ENCODE results near the gene KLHL8.

Gene KLHL8

GRCh38 chr4:87117051-87117731 is 103.2 kb downstream of the KLHL8 start:
- Histone ChIP-seq H3K4me1 (ENCODE audit: low read length) (peaks cover 25% of the 10 kb centered on the region), H2AFZ (ENCODE audit: low read depth, low read length) (no peak overlapping the region), H3K4me2 (ENCODE audit: low read length) (no peak overlapping the region), H3K27ac (ENCODE audit: low read length) (no peak overlapping the region), H3K9me3 (ENCODE audit: insufficient read depth, low read length) (no peaks in the 10 kb centered on the region), H3K4me3 (ENCODE audit: low read length) (no peak overlapping the region), H4K20me1 (ENCODE audit: insufficient read depth, low read length) (no peaks in the 10 kb centered on the region; the same call in 1 of the 2 replicates), H3K27me3 (ENCODE audit: low read depth, low read length) (no peaks in the 10 kb centered on the region), H3K36me3 (replicated peaks; ENCODE audit: low read depth, low read length) (peaks cover 42% of the 10 kb centered on the region), H3K79me2 (ENCODE audit: low read length) (no peaks in the 10 kb centered on the region), H3K9ac (ENCODE audit: low read length) (no peak overlapping the region)
- no peak for TF ChIP-seq EZH2phosphoT487 (IDR thresholded peaks at IDR 0.05; ENCODE audit: low read depth)
- no peak for TF ChIP-seq CTCF (IDR thresholded peaks at IDR 0.05; ENCODE audit: low read depth, low read length)

GRCh38 chr4:87116231-87116630 is 104.2 kb downstream of the KLHL8 start:
- H3K4me1 ChIP-seq (ENCODE audit: low read length), result peaks cover 25% of the 10 kb centered on the region
- no peak overlapping the region for H2AFZ ChIP-seq (ENCODE audit: low read depth, low read length)
- no peak for TF ChIP-seq CTCF (IDR thresholded peaks at IDR 0.05; ENCODE audit: low read depth, low read length)
- no peak for TF ChIP-seq EZH2phosphoT487 (IDR thresholded peaks at IDR 0.05; ENCODE audit: low read depth)
- no peak overlapping the region for H3K4me2 ChIP-seq (ENCODE audit: low read length)
- H3K27ac ChIP-seq (ENCODE audit: low read length), result no peak overlapping the region
- H3K4me3 ChIP-seq (ENCODE audit: low read length), result no peak overlapping the region
- H3K36me3 ChIP-seq (replicated peaks; ENCODE audit: low read depth, low read length), result peaks cover 42% of the 10 kb centered on the region
- H3K79me2 ChIP-seq (ENCODE audit: low read length), result no peaks in the 10 kb centered on the region
- H3K9ac ChIP-seq (ENCODE audit: low read length), result no peak overlapping the region
- no peaks in the 10 kb centered on the region for H3K27me3 ChIP-seq (ENCODE audit: low read depth, low read length)
- H4K20me1 ChIP-seq (ENCODE audit: insufficient read depth, low read length), result no peaks in the 10 kb centered on the region; the same call in 1 of the 2 replicates
- no peaks in the 10 kb centered on the region for H3K9me3 ChIP-seq (ENCODE audit: insufficient read depth, low read length)

- H3K36me3 ChIP-seq (replicated peaks; ENCODE audit: low read depth, low read length), result peaks cover 38% of the 10 kb centered on the region
- peak; percentile 15; the same call in 1 of the 2 replicates for TF ChIP-seq CTCF (IDR thresholded peaks at IDR 0.05; ENCODE audit: low read depth, low read length)
- TF ChIP-seq EZH2phosphoT487 (IDR thresholded peaks at IDR 0.05; ENCODE audit: low read depth), result no peak
- no peaks in the 10 kb centered on the region; the same call in 1 of the 2 replicates for H4K20me1 ChIP-seq (ENCODE audit: insufficient read depth, low read length)
These were observed 106.0 kb downstream of the KLHL8 start for GRCh38 chr4:87114245-87115062.

GRCh38 chr4:87112063-87112462 is 108.4 kb downstream of the KLHL8 start:
- Histone ChIP-seq H3K9me3 (ENCODE audit: insufficient read depth, low read length) (no peaks in the 10 kb centered on the region), H3K36me3 (replicated peaks; ENCODE audit: low read depth, low read length) (peaks cover 34% of the 10 kb centered on the region), H3K4me2 (ENCODE audit: low read length) (no peak overlapping the region), H3K79me2 (ENCODE audit: low read length) (no peaks in the 10 kb centered on the region), H3K27ac (ENCODE audit: low read length) (no peak overlapping the region), H3K9ac (ENCODE audit: low read length) (no peak overlapping the region), H4K20me1 (ENCODE audit: insufficient read depth, low read length) (no peaks in the 10 kb centered on the region), H3K4me1 (ENCODE audit: low read length) (no peaks in the 10 kb centered on the region), H3K4me3 (ENCODE audit: low read length) (no peak overlapping the region), H3K27me3 (ENCODE audit: low read depth, low read length) (no peaks in the 10 kb centered on the region), H2AFZ (ENCODE audit: low read depth, low read length) (no peak overlapping the region)
- TF ChIP-seq CTCF (IDR thresholded peaks at IDR 0.05; ENCODE audit: low read depth, low read length), result no peak

More at GRCh38 chr4:87114245-87115062, 106.0 kb downstream of the KLHL8 start:
- Histone ChIP-seq H3K4me2 (ENCODE audit: low read length) (no peak overlapping the region), H3K9me3 (ENCODE audit: insufficient read depth, low read length) (no peaks in the 10 kb centered on the region), H3K27ac (ENCODE audit: low read length) (no peak overlapping the region), H3K27me3 (ENCODE audit: low read depth, low read length) (no peaks in the 10 kb centered on the region), H3K4me3 (ENCODE audit: low read length) (no peak overlapping the region), H3K79me2 (ENCODE audit: low read length) (no peaks in the 10 kb centered on the region), H2AFZ (ENCODE audit: low read depth, low read length) (no peak overlapping the region), H3K4me1 (ENCODE audit: low read length) (peaks cover 10% of the 10 kb centered on the region), H3K9ac (ENCODE audit: low read length) (no peak overlapping the region)

Measured in OCI-LY3 (cell line).